NOMO-1 treated with DMSO at 0.1 percent for 48 hours (cell line): ENCODE measurements around the gene POLR2E.
A peak's percentile ranks its signal among the peaks of the same experiment; 100 is the strongest.

Source experiments
- DNase-seq: peaks from one replicate; lab custom pipeline; 2025; ENCODE audit not compliant: unreplicated experiment; lab: John Stamatoyannopoulos, UW

Gene POLR2E

GRCh38 chr19:1066748-1067340 lies 28.3 kb downstream of the POLR2E start, which contains the start of gene ARHGAP45:
Gene ARHGAP45 (plus strand): TSS chr19:1067167. CDS start chr19:1067406, 239 bp downstream.
- DNase-seq, result peak; percentile 50

GRCh38 chr19:1066251-1066747 lies 28.9 kb downstream of the POLR2E start:
- DNase-seq, result no peak

GRCh38 chr19:1065606-1066109 lies 29.5 kb downstream of the POLR2E start:
- no peak for DNase-seq

GRCh38 chr19:1064661-1065605 lies 30.2 kb downstream of the POLR2E start:
- peak; percentile 68 for DNase-seq

GRCh38 chr19:1063909-1064660 lies 31.1 kb downstream of the POLR2E start:
- no peak for DNase-seq

GRCh38 chr19:1063030-1063908 lies 31.9 kb downstream of the POLR2E start:
- no peak for DNase-seq

- no peak for DNase-seq
Observed at GRCh38 chr19:1062387-1063029, 32.7 kb downstream of the POLR2E start.

- DNase-seq, result no peak
Observed at GRCh38 chr19:1061987-1062386, 33.2 kb downstream of the POLR2E start.

GRCh38 chr19:1060689-1061088 lies 34.5 kb downstream of the POLR2E start:
- no peak for DNase-seq

GRCh38 chr19:1058112-1058511 lies 37.1 kb downstream of the POLR2E start:
- no peak for DNase-seq

GRCh38 chr19:1057176-1057855 lies 37.9 kb downstream of the POLR2E start:
- no peak for DNase-seq

- DNase-seq, result no peak
Observed at GRCh38 chr19:1055886-1056620, 39.1 kb downstream of the POLR2E start.

- no peak for DNase-seq
Observed at GRCh38 chr19:1055028-1055425, 40.1 kb downstream of the POLR2E start.

GRCh38 chr19:1054102-1055027 lies 40.8 kb downstream of the POLR2E start:
- DNase-seq, result no peak

GRCh38 chr19:1053176-1054101 lies 41.7 kb downstream of the POLR2E start:
- no peak for DNase-seq

- no peak for DNase-seq
Observed at GRCh38 chr19:1052349-1052975, 42.7 kb downstream of the POLR2E start.
